A204.1 (cell line): ENCODE results near the gene COQ9.
"Not testable (repeated sequence)": the region's sequence is repeated elsewhere in the genome, so short reads cannot be mapped to it uniquely, and the experiment has no call there.

ENCODE experiments used
- FAIRE-seq: peaks from 2 replicates; lab custom pipeline; 2012; peaks lifted over from hg19 to GRCh38; lab: Jason Lieb, UNC

Gene COQ9

DNA sequence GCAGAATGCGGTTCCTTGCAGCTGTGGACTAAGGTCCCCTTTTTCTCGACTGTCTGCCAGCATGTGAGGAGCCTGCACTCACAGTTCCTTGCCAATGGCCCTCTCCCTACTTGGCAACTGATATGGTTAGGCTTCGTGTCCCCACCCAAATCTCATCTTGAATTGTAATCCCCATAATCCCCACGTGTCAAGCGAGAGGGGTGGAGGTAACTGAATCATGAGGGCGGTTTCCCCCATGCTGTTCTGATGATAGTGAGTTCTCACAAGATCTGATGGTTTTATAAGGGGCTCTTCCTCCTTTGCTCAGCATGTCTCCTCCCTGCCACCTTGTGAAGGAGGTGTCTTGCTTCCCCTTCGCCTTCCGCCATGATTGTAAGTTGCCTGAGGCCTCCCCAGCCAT lies 20.0 kb upstream of the COQ9 start:
- no peak for FAIRE-seq

DNA sequence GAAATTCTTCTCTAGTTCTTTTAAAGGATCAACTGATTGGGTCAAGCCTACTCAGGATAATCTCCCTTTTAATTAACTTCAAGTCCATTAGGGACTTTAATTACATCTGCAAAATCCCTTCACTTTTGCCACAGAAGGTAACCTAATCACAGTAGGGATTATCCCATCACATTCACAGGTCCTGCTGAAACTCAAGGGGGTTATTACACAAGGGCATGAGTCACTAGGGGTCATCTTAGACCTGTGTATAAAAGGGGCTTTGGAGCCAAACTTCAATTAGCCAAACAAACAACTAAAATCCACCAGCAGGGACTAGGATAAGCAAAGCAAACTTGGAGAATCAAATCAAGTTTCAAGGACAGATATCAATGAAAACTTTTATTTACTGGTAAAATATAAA lies 19.5 kb upstream of the COQ9 start:
- FAIRE-seq: no peak

DNA sequence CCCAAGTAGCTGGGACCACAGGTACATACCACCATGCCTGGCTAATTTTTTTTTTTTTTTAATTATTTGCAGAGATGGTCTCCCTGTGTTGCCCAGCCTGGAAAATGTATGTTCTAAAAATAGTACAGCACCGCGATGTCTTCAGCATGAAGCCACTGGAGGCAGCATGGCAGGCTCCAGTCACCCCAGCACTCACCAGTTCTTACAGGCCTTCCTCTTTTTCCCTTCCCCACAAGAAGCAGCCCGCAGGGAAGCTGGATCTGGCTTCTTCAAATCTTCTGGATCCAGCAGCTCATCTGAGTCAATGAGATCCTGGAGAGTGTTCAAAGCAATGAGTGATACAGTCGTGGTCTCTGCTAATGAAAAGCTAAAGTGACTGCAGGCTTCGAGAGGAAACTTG lies 16.3 kb upstream of the COQ9 start:
- no peak for FAIRE-seq

DNA sequence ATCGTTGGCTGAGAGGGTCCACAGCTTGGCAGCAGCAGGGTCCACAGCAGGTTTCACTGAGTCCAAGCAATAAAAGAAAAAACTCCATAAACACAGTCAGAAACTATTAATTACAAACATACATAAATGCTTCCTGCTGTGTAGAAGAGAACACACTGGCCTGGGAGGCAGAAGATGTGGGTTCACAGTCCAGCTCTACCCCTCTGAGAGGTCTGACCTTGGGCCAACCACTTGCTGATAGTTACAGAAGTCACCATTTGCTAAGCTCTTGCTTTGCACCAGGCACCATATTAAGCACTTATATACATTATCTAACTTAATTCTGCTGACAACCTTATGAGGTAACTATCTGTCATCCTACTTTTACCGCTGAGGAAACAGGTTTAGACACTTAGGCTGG lies 14.8 kb upstream of the COQ9 start:
- no peak for FAIRE-seq

DNA sequence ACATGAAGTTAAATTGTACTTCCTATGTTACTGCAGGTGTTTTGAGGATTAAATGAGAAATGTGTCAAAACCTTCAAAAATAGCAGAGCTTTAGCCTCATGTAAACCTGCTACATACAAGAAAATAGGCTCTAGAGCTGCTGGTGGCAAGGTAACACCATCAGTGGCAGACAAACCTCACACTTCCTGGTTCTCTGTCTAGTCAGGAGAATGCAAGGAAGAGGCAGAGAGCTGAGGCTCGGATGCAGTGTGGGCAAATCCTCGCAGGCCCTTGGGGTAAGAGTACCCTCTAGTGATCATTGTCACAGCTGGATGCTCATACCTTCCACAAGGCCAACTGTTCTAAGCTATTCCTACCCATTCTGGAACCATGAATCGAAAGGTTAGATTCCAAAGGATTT lies 14.3 kb upstream of the COQ9 start:
- FAIRE-seq: no peak

DNA sequence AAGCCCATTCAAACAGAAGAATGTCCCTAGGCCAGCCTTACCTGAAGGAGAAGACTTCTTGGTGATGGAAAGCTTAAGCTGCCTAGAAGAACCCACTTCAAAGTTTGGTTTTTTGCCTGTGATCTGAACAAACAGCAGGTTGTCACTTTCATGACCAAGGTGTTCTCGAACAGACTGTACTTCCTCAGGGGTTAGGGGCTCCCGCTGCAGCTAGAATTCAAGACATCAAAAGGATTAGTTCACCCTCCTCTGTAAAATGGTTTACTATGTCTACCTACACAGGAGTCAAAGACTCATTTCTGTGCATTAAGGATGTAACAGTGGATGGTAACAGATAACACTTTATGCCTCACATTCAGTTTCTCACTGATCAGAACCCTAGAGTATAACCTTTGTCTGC lies 13.3 kb upstream of the COQ9 start:
- FAIRE-seq: no peak

DNA sequence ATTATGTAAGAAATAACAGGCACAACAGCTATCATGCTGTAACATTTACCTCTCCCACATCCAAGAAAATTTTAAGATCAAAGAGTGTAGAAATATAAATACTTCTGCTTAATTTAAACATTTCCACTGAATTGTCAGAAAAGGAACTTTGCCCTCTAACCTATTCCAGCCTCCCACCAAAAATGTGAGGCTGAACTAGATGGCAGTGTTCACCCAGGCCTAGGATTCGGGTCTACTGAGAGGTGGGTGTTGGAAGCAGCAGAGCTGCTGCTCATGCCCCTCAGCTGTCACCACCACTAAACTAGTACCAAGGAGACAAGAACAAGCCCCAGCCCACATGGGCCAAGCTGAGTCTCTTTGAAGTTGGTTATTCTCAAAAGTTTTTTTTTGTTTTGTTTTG lies 11.4 kb upstream of the COQ9 start:
- no peak for FAIRE-seq

DNA sequence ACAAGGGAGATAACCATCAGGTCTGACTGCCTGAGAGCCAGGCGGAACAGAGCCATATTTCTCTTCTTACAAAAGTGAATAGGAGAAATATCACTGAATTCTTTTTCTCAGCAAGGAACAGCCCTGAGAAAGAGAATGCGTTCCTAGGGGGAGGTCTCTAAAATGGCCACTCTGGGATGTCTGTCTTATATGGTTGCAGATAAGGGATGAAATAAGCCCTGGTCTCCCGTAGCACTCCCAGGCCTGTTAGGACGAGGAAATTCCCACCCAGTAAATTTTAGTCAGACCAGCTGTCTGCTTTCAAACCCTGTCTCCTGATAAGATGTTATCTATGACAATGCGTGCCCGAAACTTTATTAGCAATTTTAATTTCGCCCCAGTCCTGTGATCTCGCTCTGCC lies 7.3 kb upstream of the COQ9 start:
- not testable (repeated sequence) for FAIRE-seq

DNA sequence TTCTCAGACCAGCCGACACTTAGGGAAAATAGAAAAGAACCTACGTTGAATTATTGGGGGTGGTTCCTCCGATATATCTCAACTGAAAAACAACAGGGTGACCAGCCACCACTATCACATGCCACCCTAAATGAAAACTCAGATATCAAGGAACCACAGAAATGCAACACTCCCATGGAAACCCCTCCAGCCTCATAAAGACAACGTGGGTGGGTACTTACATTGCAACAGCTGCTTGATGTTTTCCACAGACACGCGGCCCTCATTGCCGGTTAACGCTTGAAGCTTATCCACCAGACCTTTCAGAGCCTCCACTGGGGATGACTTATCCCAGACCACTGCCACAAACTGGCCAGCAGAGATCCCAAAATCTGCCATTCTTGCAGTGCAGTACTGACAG lies 6.7 kb upstream of the COQ9 start:
- FAIRE-seq: not testable (repeated sequence)

DNA sequence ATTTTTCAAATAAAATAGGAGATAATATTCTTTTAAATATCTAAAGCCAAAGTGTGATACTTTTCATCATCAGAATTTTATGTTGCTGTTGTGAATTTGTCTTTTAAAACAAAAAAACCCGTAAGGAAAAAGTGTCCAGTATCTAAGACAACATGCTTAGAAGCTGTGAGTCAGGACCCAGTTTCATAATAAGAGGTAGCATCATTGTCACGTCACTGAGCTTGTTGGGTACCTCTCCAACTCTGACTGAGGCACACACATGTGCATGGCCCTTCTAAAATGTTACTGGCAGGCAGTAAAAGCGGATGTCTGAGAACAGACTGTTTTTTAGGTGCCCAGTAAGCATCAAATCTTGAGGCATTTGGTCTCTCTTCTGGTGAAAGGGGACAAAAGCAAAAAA lies 2.6 kb upstream of the COQ9 start:
- FAIRE-seq: no peak

DNA sequence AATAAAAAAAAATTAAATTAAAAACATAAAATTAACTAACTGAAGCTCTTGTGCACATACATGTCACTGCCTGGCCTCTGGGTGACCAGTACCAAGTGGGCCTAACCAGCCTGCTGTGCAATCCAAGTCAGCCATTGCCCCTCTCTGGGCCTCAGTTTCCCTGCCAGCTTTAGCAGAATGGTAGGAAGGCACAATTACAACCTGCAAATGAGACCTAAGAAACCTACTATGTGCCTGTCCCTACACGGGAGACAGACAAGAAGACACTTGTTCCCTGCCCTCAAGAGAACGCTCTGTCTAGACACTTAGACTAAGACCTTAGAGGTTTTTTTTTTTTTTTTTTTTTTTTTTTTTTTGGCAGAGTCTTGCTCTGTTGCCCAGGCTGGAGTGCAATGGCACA lies 1.8 kb upstream of the COQ9 start:
- FAIRE-seq: no peak

DNA sequence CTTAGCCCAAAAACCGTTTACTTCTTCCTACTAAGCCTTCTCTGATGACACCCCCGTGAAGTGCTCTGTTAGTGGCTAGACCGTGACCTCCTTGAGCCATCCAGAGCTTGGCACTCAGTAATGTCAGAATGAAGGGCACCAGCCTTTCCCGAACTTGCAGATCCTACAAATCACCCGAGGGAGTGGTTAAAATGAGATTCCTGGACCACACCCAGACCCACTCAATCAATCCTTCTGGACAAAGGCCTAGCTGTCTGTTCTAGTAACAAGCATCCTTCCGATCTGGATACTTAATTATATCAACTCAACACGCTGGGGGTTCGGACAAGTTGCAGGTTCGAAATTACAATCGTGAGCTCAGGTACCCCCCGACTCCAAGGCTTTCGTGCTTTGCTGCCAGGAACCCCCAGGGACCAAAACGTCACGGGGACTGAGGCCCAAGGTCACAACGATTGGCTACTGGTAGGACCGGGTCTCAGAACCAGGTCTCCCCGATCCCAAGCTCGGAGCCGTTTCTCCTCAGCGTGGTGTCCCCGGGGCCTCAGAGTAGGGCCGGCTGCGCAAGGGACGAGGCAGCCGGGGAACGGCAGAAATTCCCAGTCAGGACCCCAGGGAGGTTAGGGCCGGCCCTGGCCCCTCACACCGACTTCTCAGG lies 621 bp upstream of the COQ9 start:
- no peak for FAIRE-seq

DNA sequence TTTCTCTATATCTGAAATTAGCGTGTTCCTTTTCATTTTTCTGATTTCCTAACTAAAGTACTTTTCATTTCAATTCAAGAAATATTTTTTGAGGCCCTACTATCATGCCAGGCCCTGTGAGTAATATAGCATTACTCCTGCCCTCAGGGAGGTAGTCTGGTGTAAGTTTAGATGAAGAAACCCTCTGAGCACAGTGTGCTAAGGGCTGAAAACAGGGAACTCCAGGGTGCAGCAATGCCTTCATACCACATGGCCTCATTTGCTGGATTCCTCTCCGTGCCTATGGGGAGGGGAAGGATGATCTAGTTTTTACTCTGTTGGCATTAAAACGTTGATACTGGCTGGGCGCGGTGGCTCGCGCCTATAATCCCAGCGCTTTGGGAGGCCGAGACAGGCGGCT lies 4.7 kb downstream of the COQ9 start:
- no peak for FAIRE-seq

DNA sequence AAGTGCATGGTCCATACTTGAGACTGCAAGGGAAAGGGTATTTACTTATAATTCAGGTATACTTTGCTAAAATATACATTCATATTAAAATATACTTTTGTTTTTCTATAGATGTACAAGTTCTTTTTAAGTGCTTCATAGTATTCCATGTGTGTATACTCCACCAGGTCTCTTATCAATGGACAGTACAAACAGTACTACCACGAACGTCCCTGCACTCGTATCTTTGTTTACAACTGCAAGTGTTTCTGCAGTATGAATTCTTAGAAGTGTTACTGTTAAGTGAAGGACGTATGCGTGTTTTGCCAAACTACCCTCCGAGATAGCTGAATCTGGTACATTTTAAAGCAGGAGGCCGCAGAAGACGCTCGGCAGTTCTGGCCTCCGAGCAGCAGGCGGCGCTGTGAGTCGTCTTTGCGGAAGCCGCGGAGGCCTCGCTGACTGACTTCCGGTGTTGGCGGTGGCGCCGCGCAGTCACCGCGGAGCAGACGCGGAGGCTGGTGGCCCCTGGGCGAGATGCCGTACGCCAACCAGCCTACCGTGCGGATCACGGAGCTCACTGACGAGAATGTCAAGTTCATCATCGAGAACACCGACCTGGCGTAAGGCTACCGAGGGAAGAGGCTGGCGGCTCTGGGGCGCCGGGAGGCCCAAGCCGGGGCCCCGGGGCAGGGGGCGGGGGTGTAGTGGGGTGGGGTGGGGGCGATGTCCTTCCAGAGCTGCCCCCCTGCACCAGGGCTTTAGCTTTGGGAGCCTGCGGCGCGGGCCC lies 15.1 kb downstream of the COQ9 start, which contains the start of gene POLR2C:
POLR2C (plus strand) TSS at position 471 of the 769 bp plus-strand sequence; CDS start at position 517, 46 bp downstream.
- FAIRE-seq: no peak

DNA sequence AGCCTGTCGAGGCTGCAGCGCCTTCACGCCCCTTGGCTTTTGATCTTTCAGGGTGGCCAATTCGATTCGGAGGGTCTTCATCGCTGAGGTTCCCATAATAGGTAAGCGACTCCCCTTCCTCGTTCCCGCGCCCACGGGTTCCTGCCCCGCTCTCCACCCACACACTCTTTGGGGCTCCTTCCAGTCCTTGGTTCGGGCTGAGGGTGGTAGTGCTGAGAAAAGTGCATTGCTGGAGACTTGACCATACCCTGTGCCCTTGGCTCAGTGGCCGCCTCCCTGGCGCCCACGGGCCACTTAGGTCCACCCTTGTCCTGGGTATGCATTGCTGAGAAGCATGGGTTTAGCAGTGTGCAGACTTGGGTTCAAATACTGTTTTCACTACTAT lies 15.7 kb downstream of the COQ9 start:
- no peak for FAIRE-seq

DNA sequence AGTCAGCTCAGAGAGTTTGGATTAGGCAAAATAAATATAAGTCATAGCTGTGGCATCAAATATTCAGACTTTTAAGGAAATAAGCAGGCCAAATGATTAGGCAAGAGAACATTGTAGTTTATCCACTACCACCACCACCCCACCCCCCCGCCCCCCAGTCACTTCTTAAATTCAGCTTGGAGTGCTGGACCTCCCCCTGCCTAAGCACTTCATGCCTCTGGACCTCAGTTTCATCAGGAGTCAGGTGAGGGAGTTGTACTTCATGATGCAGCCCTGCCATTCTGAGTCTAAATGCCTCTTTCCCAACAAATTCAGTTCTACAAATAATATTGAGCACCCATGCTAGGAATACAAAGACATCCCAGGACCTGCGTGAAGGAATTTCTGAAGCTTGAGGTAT lies 17.2 kb downstream of the COQ9 start:
- FAIRE-seq: no peak

DNA sequence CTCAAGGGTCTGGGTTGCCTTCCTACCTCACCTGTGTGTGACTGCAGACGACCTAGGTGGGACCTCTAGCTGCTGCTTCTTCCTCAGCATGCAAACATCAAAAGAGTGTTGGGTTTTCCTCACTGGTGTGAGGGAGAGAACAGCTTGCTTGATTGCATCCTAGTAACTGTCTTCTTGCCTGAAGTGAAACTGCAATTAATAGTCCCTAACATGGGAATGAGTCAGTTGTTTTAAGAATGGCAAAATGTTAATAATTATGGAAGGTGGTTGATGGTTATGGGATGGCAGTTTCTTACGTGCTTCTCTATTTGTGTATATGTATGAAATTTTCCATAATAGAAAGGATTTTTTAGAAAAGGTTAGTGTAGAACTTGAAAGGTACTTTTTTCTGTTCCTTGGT lies 21.1 kb downstream of the COQ9 start:
- no peak for FAIRE-seq

DNA sequence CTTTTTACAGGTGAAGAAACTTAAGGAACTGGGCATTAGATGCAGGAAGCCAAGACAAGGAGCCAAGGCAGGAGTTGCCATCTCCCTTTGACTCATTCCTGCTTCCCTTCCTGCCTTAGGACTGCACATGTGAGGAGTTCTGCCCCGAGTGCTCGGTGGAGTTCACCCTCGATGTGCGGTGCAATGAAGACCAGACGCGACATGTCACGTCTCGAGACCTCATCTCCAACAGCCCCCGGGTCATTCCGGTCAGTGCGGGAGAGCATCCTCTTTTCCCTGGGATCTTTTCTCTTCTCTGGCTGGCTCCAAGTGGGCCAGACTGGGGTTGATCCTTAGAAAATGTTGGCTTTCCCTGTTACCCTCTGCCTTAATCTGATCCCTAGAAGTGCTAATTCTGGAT lies 21.8 kb downstream of the COQ9 start:
- no peak for FAIRE-seq

DNA sequence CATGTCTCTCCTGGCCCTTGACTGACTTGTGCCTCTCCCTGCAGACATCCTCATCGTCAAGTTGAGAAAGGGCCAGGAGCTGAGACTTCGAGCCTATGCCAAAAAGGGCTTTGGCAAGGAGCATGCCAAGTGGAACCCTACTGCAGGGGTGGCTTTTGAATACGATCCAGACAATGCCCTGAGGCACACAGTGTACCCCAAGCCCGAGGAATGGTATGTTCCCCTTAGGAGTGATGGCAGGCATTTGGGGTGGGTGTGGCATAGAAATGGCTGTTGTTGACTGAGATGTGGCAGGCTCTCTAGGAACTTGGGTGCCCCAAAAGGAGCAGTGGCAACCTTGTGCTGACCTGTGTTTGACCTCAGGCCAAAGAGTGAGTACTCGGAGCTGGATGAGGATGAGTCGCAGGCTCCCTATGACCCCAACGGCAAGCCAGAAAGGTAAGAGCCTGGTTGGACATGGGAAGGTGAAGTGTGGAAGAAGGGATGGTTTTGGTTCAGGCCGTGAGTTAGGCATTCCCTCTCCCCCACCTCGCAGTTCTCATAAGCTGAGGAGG lies 22.7 kb downstream of the COQ9 start:
- FAIRE-seq: no peak

DNA sequence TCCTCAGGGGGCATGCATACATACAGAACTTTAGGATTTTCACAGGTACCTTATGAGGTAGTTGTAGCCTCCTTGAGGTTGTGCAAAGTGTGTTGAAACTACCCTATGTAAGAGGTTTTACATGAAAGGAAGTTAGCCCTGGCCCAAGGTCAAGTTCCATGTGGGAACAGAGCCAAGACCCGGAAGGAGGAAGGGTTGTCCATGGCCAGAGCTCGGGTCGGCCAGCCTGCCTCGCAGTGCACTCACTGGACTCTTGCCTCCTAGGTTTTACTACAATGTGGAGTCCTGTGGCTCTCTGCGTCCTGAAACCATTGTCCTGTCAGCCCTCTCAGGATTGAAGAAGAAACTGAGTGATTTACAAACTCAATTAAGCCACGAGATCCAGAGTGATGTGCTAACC lies 23.4 kb downstream of the COQ9 start:
- FAIRE-seq: no peak

DNA sequence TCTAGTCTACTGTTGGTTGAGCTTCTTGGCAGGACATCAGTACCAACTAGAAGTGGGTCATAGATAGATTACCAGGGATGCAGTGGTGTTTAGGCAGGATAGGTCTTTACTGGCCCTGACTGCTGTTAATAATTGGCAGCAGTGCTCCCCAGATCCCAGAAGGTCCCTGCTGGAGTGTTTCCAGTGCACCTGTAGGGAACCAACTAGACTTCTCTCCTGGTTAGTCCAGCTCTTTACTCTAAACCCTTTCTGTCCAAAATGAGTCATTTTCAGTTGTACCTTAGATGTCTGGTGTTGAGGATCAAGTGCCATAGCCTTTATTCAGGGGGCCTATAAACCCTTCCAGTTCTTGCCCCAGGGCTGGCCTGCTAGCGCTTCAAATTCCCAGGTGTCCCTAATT lies 23.9 kb downstream of the COQ9 start:
- no peak for FAIRE-seq

DNA sequence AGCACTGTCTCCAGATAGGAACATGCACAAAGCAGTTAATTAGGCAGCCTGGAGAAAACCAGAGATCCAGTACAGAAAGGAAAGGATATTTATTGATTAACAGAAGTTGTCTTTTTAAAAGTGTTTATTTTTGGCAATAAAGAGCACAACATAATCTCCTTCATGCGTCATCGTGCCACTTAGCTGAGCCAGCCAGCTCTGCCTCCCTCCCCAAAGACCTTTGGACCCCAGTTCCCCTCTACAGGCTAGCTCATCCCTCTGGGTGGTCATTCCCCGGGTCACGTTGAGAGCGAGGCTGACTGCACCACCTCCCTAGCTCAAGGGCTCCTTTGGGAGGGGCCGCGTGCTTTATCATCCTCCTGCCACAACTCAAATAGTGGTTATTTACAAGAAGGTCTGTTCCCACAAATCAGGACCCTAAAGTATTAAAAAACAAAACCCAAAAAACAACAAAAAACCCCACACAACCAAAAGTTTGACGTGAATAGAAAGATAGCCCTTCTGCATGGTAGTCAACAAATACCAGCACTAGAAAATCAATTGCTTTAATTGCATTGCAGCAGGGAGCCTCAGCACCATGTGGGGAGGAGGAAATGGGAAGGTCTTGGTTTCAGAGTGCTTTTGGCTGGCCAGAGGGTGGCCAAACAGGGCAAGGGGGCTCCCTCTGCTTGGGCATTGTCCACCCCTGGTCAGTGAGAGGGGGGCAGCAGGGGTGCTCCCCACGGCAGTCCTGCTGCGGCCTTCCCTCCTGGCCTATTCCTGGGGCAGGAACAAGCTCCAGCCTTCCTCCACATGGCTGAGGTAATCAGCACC lies 24.8 kb downstream of the COQ9 start:
- FAIRE-seq: no peak

DNA sequence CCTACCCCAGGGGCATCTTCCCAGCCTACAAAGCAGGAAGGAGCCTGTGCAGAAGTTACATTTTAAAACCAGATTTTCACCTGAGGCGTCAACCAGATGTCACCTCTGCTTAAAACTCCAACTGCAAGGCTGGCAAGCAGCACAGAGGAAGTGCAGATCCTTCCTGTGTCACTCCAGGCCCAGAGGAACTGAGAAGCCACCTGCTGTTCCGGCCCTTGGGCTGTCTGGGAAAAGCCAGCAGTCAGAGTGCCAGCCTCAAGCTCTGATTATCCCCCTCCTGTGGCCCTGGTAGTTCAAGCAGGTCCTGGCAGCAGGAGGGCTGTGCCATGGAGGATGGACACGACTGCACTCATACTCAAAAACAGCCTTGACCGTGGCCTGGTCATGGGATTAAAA lies 25.4 kb downstream of the COQ9 start:
- no peak for FAIRE-seq
